Measurements from ENCODE around the gene CATSPER1.

The CATSPER1 gene

DNA sequence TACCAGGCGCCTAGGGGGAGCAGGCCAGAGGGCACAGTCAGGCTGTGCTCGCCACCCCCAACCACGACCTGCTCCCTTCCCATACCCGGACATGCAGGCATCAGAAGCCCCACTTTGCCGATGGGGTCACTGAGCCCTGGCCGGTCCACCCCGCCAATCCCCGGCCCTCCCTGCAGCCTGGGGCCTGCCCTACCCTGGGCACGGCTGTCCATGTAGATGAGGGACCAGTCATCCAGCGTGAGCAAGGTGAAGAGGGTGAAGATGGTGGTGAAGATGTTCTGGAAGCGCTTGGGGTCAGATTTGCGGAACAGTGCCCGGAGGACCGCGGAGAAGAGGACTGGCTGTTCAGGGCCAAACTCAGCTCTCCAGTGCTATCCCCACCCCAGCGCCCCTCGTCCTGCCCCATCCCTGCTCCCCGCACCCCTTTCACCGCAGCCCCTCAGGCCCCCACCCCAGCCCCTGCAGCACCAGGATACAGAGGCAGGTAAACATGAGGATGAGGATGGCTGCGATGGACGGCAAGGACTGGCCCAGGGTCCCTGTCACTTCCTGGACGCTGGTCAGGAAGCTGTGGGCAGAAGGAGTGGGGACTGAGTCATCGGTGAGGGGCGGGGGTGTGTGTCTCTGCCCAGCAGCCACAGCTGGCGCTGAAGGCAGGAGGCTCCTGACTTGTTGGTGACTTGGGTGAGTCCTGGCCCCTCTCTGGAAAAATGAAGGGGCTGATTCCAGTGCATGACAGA lies 5.5 kb downstream of the CATSPER1 start:
- Histone ChIP-seq H3K9ac (ENCODE audit: low read length in 5 of 5) (no peak overlapping the region), H3K4me1 (ENCODE audit: control insufficient read depth in 5 of 5, insufficient read depth in 5 of 5, low read length in 5 of 5) (peaks cover 2 to 26% (median 9%) of the 10 kb centered on the region in 5 donors), H3K27ac (ENCODE audit: low read depth, low read length) (no peak overlapping the region), H3K36me3 (ENCODE audit: control insufficient read depth in 5 of 5, insufficient read depth in 5 of 5, low read length in 5 of 5) (no peaks in the 10 kb centered on the region), H3K4me3 (ENCODE audit: low read depth in 1 of 5, low read length in 5 of 5) (no peak overlapping the region), H3K27me3 (ENCODE audit: control insufficient read depth in 5 of 5, insufficient read depth in 4 of 5, low read length in 5 of 5) (peaks cover 0 to 5% (median 3%) of the 10 kb centered on the region in 5 donors), H3K9me3 (ENCODE audit: control insufficient read depth in 5 of 5, low read length in 5 of 5) (no peaks in the 10 kb centered on the region)

- H3K9me3 ChIP-seq (ENCODE audit: control insufficient read depth in 5 of 5, low read length in 5 of 5) = no peaks in the 10 kb centered on the region
- H3K27ac ChIP-seq (ENCODE audit: low read depth, low read length) = no peak overlapping the region
- H3K4me3 ChIP-seq (ENCODE audit: low read depth in 1 of 5, low read length in 5 of 5) = no peak overlapping the region
- peaks cover 1 to 31% (median 15%) of the 10 kb centered on the region in 5 donors for H3K4me1 ChIP-seq (ENCODE audit: control insufficient read depth in 5 of 5, insufficient read depth in 5 of 5, low read length in 5 of 5)
- H3K36me3 ChIP-seq (ENCODE audit: control insufficient read depth in 5 of 5, insufficient read depth in 5 of 5, low read length in 5 of 5) = no peaks in the 10 kb centered on the region
- peaks cover 0 to 5% (median 3%) of the 10 kb centered on the region in 5 donors for H3K27me3 ChIP-seq (ENCODE audit: control insufficient read depth in 5 of 5, insufficient read depth in 4 of 5, low read length in 5 of 5)
- no peak overlapping the region for H3K9ac ChIP-seq (ENCODE audit: low read length in 5 of 5)
These were observed 6.1 kb downstream of the CATSPER1 start for GRCh38 chr11:66020212-66020611.

DNA sequence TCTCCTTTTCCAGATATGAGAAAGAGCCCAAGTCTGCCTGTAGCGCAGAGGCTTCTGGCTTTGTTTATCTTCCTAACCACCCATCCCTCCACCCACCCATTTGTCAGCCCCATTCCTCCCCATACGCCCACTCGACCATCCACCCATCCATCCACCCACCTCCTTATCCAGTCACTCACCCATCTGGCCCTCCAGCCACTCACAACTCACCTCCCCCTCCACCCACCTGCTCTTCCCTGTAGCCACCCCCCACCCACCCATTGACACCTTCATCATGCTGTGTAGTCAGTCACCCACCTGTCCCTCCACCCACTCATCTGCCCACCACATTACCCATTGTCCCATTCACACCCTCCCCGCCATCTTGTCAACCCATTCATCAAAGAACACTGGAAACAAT lies 9.0 kb downstream of the CATSPER1 start:
- H3K4me1 ChIP-seq (ENCODE audit: control insufficient read depth in 5 of 5, insufficient read depth in 5 of 5, low read length in 5 of 5) = peaks cover 0 to 34% (median 14%) of the 10 kb centered on the region in 5 donors
- H3K36me3 ChIP-seq (ENCODE audit: control insufficient read depth in 5 of 5, insufficient read depth in 5 of 5, low read length in 5 of 5) = no peaks in the 10 kb centered on the region
- no peak overlapping the region for H3K9ac ChIP-seq (ENCODE audit: low read length in 5 of 5)
- H3K27me3 ChIP-seq (ENCODE audit: control insufficient read depth in 5 of 5, insufficient read depth in 4 of 5, low read length in 5 of 5) = peaks cover 1 to 14% (median 11%) of the 10 kb centered on the region in 5 donors
- H3K4me3 ChIP-seq (ENCODE audit: low read depth in 1 of 5, low read length in 5 of 5) = no peak overlapping the region
- H3K27ac ChIP-seq (ENCODE audit: low read depth, low read length) = no peak overlapping the region
- no peaks in the 10 kb centered on the region for H3K9me3 ChIP-seq (ENCODE audit: control insufficient read depth in 5 of 5, low read length in 5 of 5)

- H3K9me3 ChIP-seq (ENCODE audit: control insufficient read depth in 5 of 5, low read length in 5 of 5) = no peaks in the 10 kb centered on the region
- peaks cover 6 to 19% (median 17%) of the 10 kb centered on the region in 5 donors for H3K27me3 ChIP-seq (ENCODE audit: control insufficient read depth in 5 of 5, insufficient read depth in 4 of 5, low read length in 5 of 5)
- H3K4me3 ChIP-seq (ENCODE audit: low read depth in 1 of 5, low read length in 5 of 5) = no peak overlapping the region
- H3K9ac ChIP-seq (ENCODE audit: low read length in 5 of 5) = no peak overlapping the region
- H3K27ac ChIP-seq (ENCODE audit: low read depth, low read length) = no peak overlapping the region
- peaks cover 0 to 34% (median 17%) of the 10 kb centered on the region in 5 donors for H3K4me1 ChIP-seq (ENCODE audit: control insufficient read depth in 5 of 5, insufficient read depth in 5 of 5, low read length in 5 of 5)
- no peaks in the 10 kb centered on the region for H3K36me3 ChIP-seq (ENCODE audit: control insufficient read depth in 5 of 5, insufficient read depth in 5 of 5, low read length in 5 of 5)
These were observed 9.5 kb downstream of the CATSPER1 start for GRCh38 chr11:66016793-66017177.

DNA sequence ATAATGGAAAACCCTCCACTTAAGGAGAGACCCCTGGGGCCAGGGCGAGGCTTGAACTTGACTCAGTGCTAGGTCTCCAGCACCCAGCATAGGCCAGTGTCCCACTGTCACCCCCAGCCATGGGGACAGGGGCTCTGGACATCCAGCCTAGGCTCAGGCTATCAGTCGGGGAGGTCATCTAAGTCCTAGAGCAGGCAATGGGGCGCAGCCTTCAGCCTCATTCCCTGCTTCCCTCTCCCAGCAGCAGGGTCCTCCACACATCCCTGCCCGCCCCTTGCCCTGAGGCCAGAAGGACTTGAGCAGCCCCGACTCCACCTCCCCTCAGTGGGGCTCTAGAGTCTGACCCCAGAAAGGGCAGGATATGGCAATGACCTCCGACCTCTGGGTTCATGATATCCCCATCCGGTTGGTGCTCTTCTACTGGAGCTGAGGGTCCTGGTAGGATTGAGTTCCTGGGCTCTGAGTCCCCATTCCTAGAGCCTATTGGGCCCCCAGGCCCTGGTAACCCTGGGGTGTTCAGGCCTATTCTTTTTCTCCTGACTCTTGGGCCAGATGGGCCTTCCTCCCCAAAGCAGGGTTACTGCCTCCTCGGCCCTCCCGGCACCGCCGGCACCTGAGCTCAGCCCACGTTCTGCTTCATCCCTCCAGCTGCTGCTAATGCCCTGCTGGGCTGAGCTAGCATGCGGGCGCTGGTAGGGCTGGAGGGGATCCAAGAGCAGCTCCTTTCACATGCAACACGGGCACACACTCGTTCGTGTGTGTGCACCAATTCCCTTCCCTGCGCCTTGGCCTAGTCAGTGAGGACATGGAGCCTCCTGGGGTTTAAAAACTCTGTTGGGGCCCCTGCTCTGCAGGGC lies 10.1 kb downstream of the CATSPER1 start:
- H3K36me3 ChIP-seq (ENCODE audit: control insufficient read depth in 5 of 5, insufficient read depth in 5 of 5, low read length in 5 of 5) = no peaks in the 10 kb centered on the region
- peaks cover 0 to 36% (median 17%) of the 10 kb centered on the region in 5 donors for H3K4me1 ChIP-seq (ENCODE audit: control insufficient read depth in 5 of 5, insufficient read depth in 5 of 5, low read length in 5 of 5)
- H3K27me3 ChIP-seq (ENCODE audit: control insufficient read depth in 5 of 5, insufficient read depth in 4 of 5, low read length in 5 of 5) = peaks cover 9 to 26% (median 23%) of the 10 kb centered on the region in 5 donors
- H3K9me3 ChIP-seq (ENCODE audit: control insufficient read depth in 5 of 5, low read length in 5 of 5) = no peaks in the 10 kb centered on the region
- no peak overlapping the region for H3K27ac ChIP-seq (ENCODE audit: low read depth, low read length)
- H3K9ac ChIP-seq (ENCODE audit: low read length in 5 of 5) = no peak overlapping the region
- no peak overlapping the region for H3K4me3 ChIP-seq (ENCODE audit: low read depth in 1 of 5, low read length in 5 of 5)

DNA sequence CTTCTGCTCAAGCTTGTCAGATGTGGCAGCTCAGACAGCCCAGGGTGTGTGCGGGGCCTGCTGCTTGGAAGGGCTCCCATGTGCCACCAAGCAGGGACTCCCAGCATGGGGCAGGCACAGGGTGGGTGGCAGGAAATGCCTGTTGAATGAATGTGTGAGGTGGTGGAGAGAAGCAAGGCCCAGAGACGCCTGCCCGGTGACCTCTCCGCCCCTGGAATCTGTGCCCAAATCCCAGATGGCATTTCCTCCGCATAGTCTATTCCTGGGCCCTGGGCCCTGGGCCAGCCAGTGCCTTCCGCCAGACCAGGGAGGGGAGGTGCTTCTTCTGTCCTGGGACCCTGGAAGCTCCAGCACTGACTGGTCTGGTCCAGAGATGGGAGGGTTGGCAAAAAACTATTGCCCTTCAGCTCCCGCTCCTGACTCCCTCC lies 10.8 kb downstream of the CATSPER1 start:
- no peaks in the 10 kb centered on the region for H3K9me3 ChIP-seq (ENCODE audit: control insufficient read depth in 5 of 5, low read length in 5 of 5)
- no peak overlapping the region for H3K27ac ChIP-seq (ENCODE audit: low read depth, low read length)
- H3K9ac ChIP-seq (ENCODE audit: low read length in 5 of 5) = peak overlapping the region in 1 of 5 donors; percentile 26
- H3K4me1 ChIP-seq (ENCODE audit: control insufficient read depth in 5 of 5, insufficient read depth in 5 of 5, low read length in 5 of 5) = peaks cover 0 to 36% (median 17%) of the 10 kb centered on the region in 5 donors
- peaks cover 9 to 28% (median 23%) of the 10 kb centered on the region in 5 donors for H3K27me3 ChIP-seq (ENCODE audit: control insufficient read depth in 5 of 5, insufficient read depth in 4 of 5, low read length in 5 of 5)
- no peak overlapping the region for H3K4me3 ChIP-seq (ENCODE audit: low read depth in 1 of 5, low read length in 5 of 5)
- H3K36me3 ChIP-seq (ENCODE audit: control insufficient read depth in 5 of 5, insufficient read depth in 5 of 5, low read length in 5 of 5) = no peaks in the 10 kb centered on the region

- Histone ChIP-seq H3K9me3 (ENCODE audit: control insufficient read depth in 5 of 5, low read length in 5 of 5) (no peaks in the 10 kb centered on the region), H3K4me3 (ENCODE audit: low read depth in 1 of 5, low read length in 5 of 5) (no peak overlapping the region), H3K27me3 (ENCODE audit: control insufficient read depth in 5 of 5, insufficient read depth in 4 of 5, low read length in 5 of 5) (peaks cover 9 to 28% (median 23%) of the 10 kb centered on the region in 5 donors), H3K27ac (ENCODE audit: low read depth, low read length) (no peak overlapping the region), H3K36me3 (ENCODE audit: control insufficient read depth in 5 of 5, insufficient read depth in 5 of 5, low read length in 5 of 5) (no peaks in the 10 kb centered on the region), H3K4me1 (ENCODE audit: control insufficient read depth in 5 of 5, insufficient read depth in 5 of 5, low read length in 5 of 5) (peaks cover 0 to 36% (median 17%) of the 10 kb centered on the region in 5 donors), H3K9ac (ENCODE audit: low read length in 5 of 5) (peak overlapping the region in 2 of 5 donors; percentile 16 to 26)
These were observed 11.3 kb downstream of the CATSPER1 start for GRCh38 chr11:66014804-66015453.

DNA sequence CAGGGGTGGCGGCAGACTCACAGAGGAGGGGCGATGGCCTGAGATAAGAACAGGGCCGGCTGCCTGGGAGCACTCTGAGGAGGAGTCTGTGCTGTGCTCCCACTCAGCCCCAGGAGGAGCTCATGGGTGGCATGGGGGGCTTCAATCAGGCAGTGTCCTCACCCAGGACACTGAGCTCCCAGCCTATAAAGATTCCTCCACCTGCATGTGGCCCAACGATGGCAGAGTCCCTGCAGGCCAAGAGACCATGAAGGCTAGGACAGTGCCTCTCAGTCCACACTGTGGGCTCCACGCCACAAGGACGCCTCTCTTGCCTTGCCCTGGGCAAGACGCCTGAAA lies 12.5 kb downstream of the CATSPER1 start:
- Histone ChIP-seq H3K36me3 (ENCODE audit: control insufficient read depth in 5 of 5, insufficient read depth in 5 of 5, low read length in 5 of 5) (no peaks in the 10 kb centered on the region), H3K9me3 (ENCODE audit: control insufficient read depth in 5 of 5, low read length in 5 of 5) (no peaks in the 10 kb centered on the region), H3K4me3 (ENCODE audit: low read depth in 1 of 5, low read length in 5 of 5) (no peak overlapping the region), H3K9ac (ENCODE audit: low read length in 5 of 5) (no peak overlapping the region), H3K27me3 (ENCODE audit: control insufficient read depth in 5 of 5, insufficient read depth in 4 of 5, low read length in 5 of 5) (peaks cover 9 to 28% (median 23%) of the 10 kb centered on the region in 5 donors), H3K4me1 (ENCODE audit: control insufficient read depth in 5 of 5, insufficient read depth in 5 of 5, low read length in 5 of 5) (peaks cover 0 to 36% (median 17%) of the 10 kb centered on the region in 5 donors), H3K27ac (ENCODE audit: low read depth, low read length) (no peak overlapping the region)

- peaks cover 9 to 28% (median 23%) of the 10 kb centered on the region in 5 donors for H3K27me3 ChIP-seq (ENCODE audit: control insufficient read depth in 5 of 5, insufficient read depth in 4 of 5, low read length in 5 of 5)
- H3K36me3 ChIP-seq (ENCODE audit: control insufficient read depth in 5 of 5, insufficient read depth in 5 of 5, low read length in 5 of 5) = no peaks in the 10 kb centered on the region
- no peak overlapping the region for H3K27ac ChIP-seq (ENCODE audit: low read depth, low read length)
- peaks cover 0 to 36% (median 17%) of the 10 kb centered on the region in 5 donors for H3K4me1 ChIP-seq (ENCODE audit: control insufficient read depth in 5 of 5, insufficient read depth in 5 of 5, low read length in 5 of 5)
- no peak overlapping the region for H3K9ac ChIP-seq (ENCODE audit: low read length in 5 of 5)
- H3K9me3 ChIP-seq (ENCODE audit: control insufficient read depth in 5 of 5, low read length in 5 of 5) = no peaks in the 10 kb centered on the region
- H3K4me3 ChIP-seq (ENCODE audit: low read depth in 1 of 5, low read length in 5 of 5) = no peak overlapping the region
These were observed 13.1 kb downstream of the CATSPER1 start for GRCh38 chr11:66012946-66013761.
